ENCODE results near the gene AP4M1.
A peak's percentile ranks its signal among the peaks of the same experiment; 100 is the strongest.

Gene AP4M1

GRCh38 chr7:100101016-100101862 is at the start of gene AP4M1, which contains the start of gene MCM7:
Gene AP4M1, plus strand, starts transcription at chr7:100101643. Its CDS starts 72 bp downstream, at chr7:100101715.
Gene MCM7, minus strand, starts transcription at chr7:100101397. Its CDS starts 103 bp downstream, at chr7:100101294.
- Histone ChIP-seq H3K36me3 (ENCODE audit: control insufficient read depth, insufficient read depth, low read length) (peaks cover 35% of the 10 kb centered on the region), H3K27me3 (ENCODE audit: control insufficient read depth, insufficient read depth, low read length) (no peaks in the 10 kb centered on the region), H3K4me1 (ENCODE audit: control insufficient read depth, insufficient read depth, low read length) (peaks cover 7% of the 10 kb centered on the region), H3K4me3 (ENCODE audit: low read length) (peak within 1 kb of the TSS; percentile 91), H3K9ac (ENCODE audit: low read length) (peak within 1 kb of the TSS; percentile 64), H3K27ac (ENCODE audit: low read depth, low read length) (peak within 1 kb of the TSS; percentile 88)

- Histone ChIP-seq H3K4me3 (ENCODE audit: low read length) (no peak overlapping the region), H3K27ac (ENCODE audit: low read depth, low read length) (no peak overlapping the region), H3K4me1 (ENCODE audit: control insufficient read depth, insufficient read depth, low read length) (peaks cover 2% of the 10 kb centered on the region), H3K9ac (ENCODE audit: low read length) (no peak overlapping the region), H3K27me3 (ENCODE audit: control insufficient read depth, insufficient read depth, low read length) (no peaks in the 10 kb centered on the region), H3K36me3 (ENCODE audit: control insufficient read depth, insufficient read depth, low read length) (peaks cover 12% of the 10 kb centered on the region)
Observed at GRCh38 chr7:100053215-100053614, 48.2 kb upstream of the AP4M1 start.

DNA sequence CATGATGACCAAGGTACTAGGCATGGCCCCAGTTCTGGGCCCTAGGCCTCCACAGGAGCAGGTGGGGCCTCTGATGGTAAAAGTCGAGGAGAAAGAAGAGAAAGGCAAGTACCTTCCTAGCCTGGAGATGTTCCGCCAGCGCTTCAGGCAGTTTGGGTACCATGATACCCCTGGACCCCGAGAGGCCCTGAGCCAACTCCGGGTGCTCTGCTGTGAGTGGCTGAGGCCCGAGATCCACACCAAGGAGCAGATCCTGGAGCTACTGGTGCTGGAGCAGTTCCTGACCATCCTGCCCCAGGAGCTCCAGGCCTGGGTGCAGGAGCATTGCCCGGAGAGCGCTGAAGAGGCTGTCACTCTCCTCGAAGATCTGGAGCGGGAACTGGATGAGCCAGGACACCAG is 44.4 kb upstream of the AP4M1 start:
- Histone ChIP-seq H3K9ac (ENCODE audit: low read length) (no peak overlapping the region), H3K36me3 (ENCODE audit: control insufficient read depth, insufficient read depth, low read length) (peaks cover 21% of the 10 kb centered on the region), H3K27ac (ENCODE audit: low read depth, low read length) (no peak overlapping the region)

DNA sequence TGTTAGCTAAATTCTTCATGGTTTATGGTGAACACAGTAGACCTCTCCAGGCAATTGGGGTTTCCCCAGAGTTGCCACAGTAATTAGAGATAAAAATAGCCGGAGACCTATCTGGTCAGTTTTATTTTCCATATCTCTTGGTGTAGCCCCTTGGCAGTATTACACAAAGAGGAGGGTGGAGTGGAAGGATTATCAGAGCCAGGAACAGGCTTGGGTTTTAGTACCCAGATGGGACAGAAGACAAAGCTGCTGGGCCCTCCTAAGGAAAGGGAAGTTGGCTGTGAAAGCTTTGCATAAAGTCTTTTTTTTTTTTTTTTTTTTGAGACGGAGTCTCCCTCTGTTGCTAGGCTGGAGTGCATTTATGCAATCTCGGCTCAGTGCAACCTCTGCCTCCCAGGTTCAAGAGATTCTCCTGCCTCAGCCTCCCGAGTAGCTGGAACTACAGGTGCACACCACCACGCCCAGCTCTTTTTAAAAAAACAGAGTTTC is 42.1 kb upstream of the AP4M1 start:
- H3K27me3 ChIP-seq (ENCODE audit: control insufficient read depth, insufficient read depth, low read length) = no peaks in the 10 kb centered on the region
- H3K4me1 ChIP-seq (ENCODE audit: control insufficient read depth, insufficient read depth, low read length) = no peaks in the 10 kb centered on the region
- peaks cover 25% of the 10 kb centered on the region for H3K36me3 ChIP-seq (ENCODE audit: control insufficient read depth, insufficient read depth, low read length)
- H3K4me3 ChIP-seq (ENCODE audit: low read length) = no peak overlapping the region
- no peak overlapping the region for H3K9ac ChIP-seq (ENCODE audit: low read length)
- no peak overlapping the region for H3K27ac ChIP-seq (ENCODE audit: low read depth, low read length)

More for the DNA sequence above, 44.4 kb upstream of the AP4M1 start:
- no peak overlapping the region for H3K4me3 ChIP-seq (ENCODE audit: low read length)
- H3K4me1 ChIP-seq (ENCODE audit: control insufficient read depth, insufficient read depth, low read length) = peaks cover 2% of the 10 kb centered on the region
- no peaks in the 10 kb centered on the region for H3K27me3 ChIP-seq (ENCODE audit: control insufficient read depth, insufficient read depth, low read length)

DNA sequence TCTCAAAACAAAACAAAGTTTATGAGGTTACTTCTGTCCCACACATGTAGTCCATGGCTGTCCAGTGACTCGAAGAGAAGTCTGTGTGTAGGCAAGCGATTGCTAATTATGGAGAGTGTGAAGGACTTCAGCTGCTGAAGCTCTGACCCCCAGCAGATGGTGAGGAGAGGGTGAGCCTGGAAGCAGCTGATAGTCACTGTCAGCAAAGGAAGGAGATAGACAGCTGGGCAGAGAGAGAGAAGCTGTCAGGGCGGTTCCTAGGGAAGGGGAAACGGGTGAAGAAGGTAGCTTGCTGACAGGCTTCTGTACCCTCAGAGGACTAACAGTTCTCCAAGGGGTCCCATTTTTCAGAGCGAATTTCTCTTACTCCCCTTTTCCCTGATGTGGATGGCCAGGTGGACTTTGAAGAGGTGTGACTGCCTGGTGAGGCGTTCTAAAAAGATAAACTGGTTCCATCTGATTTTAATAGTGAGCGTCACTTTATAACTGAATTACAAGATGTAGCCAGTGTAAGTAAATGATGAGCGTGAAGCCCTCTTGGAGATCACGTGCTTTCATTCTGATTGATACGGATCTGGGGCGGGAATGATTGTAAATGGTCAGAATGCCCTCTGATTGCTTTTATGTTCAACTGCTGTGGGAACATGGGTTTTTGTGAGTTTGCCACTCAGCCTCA is 39.8 kb upstream of the AP4M1 start:
- H3K27me3 ChIP-seq (ENCODE audit: control insufficient read depth, insufficient read depth, low read length) = no peaks in the 10 kb centered on the region
- H3K4me1 ChIP-seq (ENCODE audit: control insufficient read depth, insufficient read depth, low read length) = peaks cover 10% of the 10 kb centered on the region
- H3K27ac ChIP-seq (ENCODE audit: low read depth, low read length) = no peak overlapping the region
- H3K9ac ChIP-seq (ENCODE audit: low read length) = no peak overlapping the region
- H3K4me3 ChIP-seq (ENCODE audit: low read length) = no peak overlapping the region
- H3K36me3 ChIP-seq (ENCODE audit: control insufficient read depth, insufficient read depth, low read length) = peaks cover 29% of the 10 kb centered on the region

GRCh38 chr7:100063376-100063775 is 38.1 kb upstream of the AP4M1 start:
- no peaks in the 10 kb centered on the region for H3K27me3 ChIP-seq (ENCODE audit: control insufficient read depth, insufficient read depth, low read length)
- H3K4me1 ChIP-seq (ENCODE audit: control insufficient read depth, insufficient read depth, low read length) = peaks cover 10% of the 10 kb centered on the region
- H3K4me3 ChIP-seq (ENCODE audit: low read length) = no peak overlapping the region
- no peak overlapping the region for H3K9ac ChIP-seq (ENCODE audit: low read length)
- H3K27ac ChIP-seq (ENCODE audit: low read depth, low read length) = no peak overlapping the region
- peaks cover 16% of the 10 kb centered on the region for H3K36me3 ChIP-seq (ENCODE audit: control insufficient read depth, insufficient read depth, low read length)

- Histone ChIP-seq H3K36me3 (ENCODE audit: control insufficient read depth, insufficient read depth, low read length) (peaks cover 11% of the 10 kb centered on the region), H3K4me1 (ENCODE audit: control insufficient read depth, insufficient read depth, low read length) (peaks cover 10% of the 10 kb centered on the region), H3K4me3 (ENCODE audit: low read length) (no peak overlapping the region), H3K27me3 (ENCODE audit: control insufficient read depth, insufficient read depth, low read length) (no peaks in the 10 kb centered on the region), H3K9ac (ENCODE audit: low read length) (no peak overlapping the region), H3K27ac (ENCODE audit: low read depth, low read length) (no peak overlapping the region)
Observed at GRCh38 chr7:100064162-100064561, 37.3 kb upstream of the AP4M1 start.

- H3K27me3 ChIP-seq (ENCODE audit: control insufficient read depth, insufficient read depth, low read length) = no peaks in the 10 kb centered on the region
- H3K27ac ChIP-seq (ENCODE audit: low read depth, low read length) = peak overlapping the region; percentile 80
- no peak overlapping the region for H3K4me3 ChIP-seq (ENCODE audit: low read length)
- peaks cover 22% of the 10 kb centered on the region for H3K36me3 ChIP-seq (ENCODE audit: control insufficient read depth, insufficient read depth, low read length)
- no peak overlapping the region for H3K9ac ChIP-seq (ENCODE audit: low read length)
- peaks cover 10% of the 10 kb centered on the region for H3K4me1 ChIP-seq (ENCODE audit: control insufficient read depth, insufficient read depth, low read length)
Observed at GRCh38 chr7:100065452-100066186, 35.8 kb upstream of the AP4M1 start.

GRCh38 chr7:100066953-100067352 is 34.5 kb upstream of the AP4M1 start:
- Histone ChIP-seq H3K4me1 (ENCODE audit: control insufficient read depth, insufficient read depth, low read length) (peaks cover 10% of the 10 kb centered on the region), H3K27ac (ENCODE audit: low read depth, low read length) (no peak overlapping the region), H3K4me3 (ENCODE audit: low read length) (no peak overlapping the region), H3K36me3 (ENCODE audit: control insufficient read depth, insufficient read depth, low read length) (peaks cover 33% of the 10 kb centered on the region), H3K9ac (ENCODE audit: low read length) (no peak overlapping the region), H3K27me3 (ENCODE audit: control insufficient read depth, insufficient read depth, low read length) (no peaks in the 10 kb centered on the region)

- Histone ChIP-seq H3K36me3 (ENCODE audit: control insufficient read depth, insufficient read depth, low read length) (peaks cover 52% of the 10 kb centered on the region), H3K4me1 (ENCODE audit: control insufficient read depth, insufficient read depth, low read length) (peaks cover 9% of the 10 kb centered on the region), H3K27ac (ENCODE audit: low read depth, low read length) (no peak overlapping the region), H3K27me3 (ENCODE audit: control insufficient read depth, insufficient read depth, low read length) (no peaks in the 10 kb centered on the region), H3K4me3 (ENCODE audit: low read length) (no peak overlapping the region), H3K9ac (ENCODE audit: low read length) (no peak overlapping the region)
Observed at GRCh38 chr7:100069991-100070390, 31.5 kb upstream of the AP4M1 start.

DNA sequence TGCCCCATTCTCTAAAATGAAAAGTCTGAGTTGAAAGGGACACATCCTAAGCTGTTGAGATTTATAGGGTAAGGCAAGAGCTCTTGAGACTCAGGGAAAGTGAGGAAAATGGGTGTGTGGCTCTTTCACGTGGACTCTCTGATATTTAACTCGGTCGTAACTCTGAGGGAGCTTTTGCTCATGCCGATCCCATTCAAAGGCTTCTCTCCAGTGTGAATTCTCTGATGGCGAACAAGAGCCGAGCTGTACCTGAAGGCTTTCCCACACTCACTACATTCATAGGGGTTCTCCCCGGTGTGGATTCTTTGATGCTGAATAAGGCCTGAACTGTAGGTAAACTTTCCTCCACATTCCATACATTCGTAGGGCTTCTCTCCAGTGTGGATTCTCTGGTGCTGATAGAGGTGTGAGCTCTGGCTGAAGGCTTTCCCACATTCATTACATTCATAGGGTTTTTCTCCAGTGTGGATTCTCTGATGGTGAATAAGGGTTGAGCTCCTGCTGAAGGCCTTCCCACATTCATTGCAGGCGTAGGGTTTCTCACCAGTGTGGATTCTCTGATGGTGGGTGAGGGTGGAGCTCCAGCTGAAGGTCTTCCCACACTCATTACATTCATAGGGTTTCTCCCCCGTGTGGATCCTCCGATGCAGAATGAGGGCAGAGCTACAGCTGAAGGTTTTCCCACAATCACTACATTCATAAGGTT is 30.3 kb upstream of the AP4M1 start:
- Histone ChIP-seq H3K27ac (ENCODE audit: low read depth, low read length) (no peak overlapping the region), H3K4me3 (ENCODE audit: low read length) (no peak overlapping the region), H3K36me3 (ENCODE audit: control insufficient read depth, insufficient read depth, low read length) (peaks cover 59% of the 10 kb centered on the region), H3K27me3 (ENCODE audit: control insufficient read depth, insufficient read depth, low read length) (no peaks in the 10 kb centered on the region), H3K9ac (ENCODE audit: low read length) (no peak overlapping the region), H3K4me1 (ENCODE audit: control insufficient read depth, insufficient read depth, low read length) (no peaks in the 10 kb centered on the region)
